NCI-H2227 (cell line): ENCODE measurements around the gene ATP1A3.

Source experiments
- DNase-seq: peaks from one replicate; lab custom pipeline; 2025; ENCODE audit not compliant: unreplicated experiment; lab: John Stamatoyannopoulos, UW

The ATP1A3 gene

DNA sequence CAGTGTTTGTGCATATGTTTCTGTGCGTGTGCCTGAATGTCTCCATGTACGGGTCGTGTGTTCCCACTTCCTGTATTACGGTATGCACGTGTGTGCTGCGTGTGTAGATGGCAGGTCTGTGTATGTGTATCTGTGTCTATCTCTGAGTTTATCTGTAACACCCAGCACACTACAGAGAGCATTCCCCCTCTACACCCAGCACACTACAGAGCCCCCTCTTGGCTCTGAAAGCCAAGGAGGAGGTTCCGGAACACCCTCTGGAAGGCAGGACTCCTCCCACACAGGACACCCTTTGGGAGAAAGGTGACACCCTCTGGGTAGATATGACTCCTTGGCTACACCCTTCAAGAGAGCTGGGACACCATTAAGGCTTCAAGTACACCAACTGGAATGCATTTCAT is 63.7 kb downstream of the ATP1A3 start:
- no peak for DNase-seq

DNA sequence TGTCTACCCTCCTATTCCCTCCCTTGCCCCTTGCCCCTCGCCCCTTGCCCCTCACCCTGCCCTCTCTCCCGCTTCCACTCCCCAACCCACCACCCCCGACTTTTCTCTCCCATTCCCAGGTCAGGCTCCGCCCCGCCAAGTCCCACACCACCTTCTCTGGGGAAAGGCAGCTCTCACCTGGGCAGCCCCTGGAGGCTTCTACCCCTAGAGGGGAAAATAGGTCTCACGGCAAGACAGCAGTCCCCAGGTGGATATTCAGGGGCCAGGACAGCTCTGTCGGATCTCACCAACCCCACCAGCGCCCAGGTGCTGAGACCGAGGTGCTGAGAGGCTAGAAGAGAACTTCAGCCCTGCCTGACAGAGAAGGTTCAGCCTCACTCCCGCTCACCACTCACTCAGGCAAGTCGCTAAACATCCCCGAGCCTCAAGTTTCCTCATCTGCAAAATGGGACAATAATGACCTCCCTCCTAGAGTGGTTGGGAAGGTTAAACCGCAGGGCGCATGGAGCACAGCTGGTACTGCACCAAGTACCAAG is 64.4 kb downstream of the ATP1A3 start:
- no peak for DNase-seq

DNA sequence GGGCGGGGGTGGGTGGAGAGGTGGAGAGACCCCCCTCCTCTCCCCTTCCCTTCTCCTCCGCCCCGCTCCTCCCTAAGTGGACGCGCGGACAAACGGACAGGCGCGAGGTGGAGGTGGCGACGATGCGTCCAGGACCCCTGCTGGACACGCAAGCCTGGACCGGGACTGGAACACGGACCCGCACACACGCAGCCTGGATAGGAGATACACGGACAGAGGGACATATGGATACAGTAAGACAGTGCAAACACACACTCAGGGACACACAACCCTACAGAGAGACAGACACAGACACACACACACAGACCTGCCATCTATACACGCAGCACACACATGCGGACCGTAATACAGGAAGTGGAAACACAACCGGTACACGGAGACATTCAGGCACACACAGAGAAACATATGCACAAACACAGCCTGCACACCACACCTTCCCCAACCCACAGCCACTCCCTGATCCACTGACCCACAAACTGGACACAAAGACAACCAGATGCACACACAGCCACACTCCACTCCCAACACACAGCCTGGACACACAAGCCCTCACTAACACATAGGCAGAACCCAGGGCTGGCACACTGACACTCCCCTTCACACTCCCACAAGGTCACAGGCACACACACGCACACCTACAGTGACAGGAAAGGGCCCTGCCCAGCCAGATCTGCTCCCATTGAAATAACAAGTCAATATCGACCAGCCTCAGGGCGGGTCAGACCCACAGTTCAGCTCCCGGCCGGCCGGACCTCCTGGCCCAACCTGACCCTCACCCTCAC is 65.1 kb downstream of the ATP1A3 start:
- DNase-seq, result peak; percentile 60

DNA sequence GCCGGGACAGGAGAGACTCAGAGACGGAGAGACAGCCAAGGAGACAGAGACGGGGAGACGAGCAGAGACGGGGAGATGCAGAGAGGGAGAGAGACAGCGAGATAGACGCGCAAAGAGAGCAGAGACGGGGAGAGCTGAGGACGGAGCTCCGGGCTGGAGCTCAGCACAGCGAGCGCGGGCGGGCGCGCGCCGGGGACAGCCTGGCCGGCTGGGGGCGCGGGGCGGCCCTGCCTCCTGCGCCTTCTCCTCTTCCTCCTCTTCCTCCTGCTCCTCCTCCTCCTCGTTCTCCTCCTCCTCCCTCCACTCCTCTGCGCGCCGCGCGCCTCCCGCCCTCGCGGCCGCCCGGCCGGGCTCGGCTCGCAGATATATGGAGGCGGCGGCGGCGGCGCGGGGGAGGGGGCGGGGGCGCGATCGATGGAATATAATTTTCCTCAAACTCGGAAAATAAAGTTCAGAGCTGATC is 65.8 kb downstream of the ATP1A3 start, which contains the start of gene ERFL:
Gene ERFL (minus strand): TSS at position 229 of the 463 bp plus-strand sequence. CDS start 15,530 bp downstream, outside the sequence.
- peak; percentile 73 for DNase-seq

DNA sequence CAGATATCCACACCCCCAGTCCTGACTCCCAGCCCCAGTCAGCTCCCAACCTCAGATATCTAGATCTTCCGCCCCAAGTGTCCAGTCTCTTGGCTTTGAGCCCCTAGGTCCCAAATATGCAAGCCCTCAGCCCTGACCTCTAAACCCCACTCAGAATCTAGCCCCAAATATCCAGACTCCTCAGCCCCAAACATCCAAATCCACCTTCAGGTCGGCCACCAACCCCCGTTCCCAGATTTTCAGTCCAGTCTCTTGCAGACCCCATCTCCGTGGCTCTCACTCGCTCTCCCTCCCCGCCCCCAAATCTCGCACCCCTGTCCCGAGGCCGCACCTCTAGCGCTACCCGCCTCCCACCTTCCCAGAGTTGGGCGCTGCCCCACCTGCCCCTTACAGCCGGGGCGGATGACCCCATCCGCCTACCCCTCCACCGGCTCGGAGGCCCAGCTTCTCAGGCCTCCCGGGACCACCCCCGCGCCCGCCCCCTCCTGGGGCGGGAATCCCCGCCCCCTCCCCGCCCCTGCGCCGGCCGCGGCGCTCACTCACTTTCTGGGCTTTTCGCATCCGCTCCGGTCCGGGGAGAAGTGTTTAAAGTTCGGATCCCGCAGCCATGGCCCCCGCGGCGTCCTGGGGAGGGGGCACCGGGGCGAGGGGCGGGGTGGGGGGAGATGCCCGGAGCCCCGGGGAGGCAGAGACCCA is 66.4 kb downstream of the ATP1A3 start:
- DNase-seq, result peak; percentile 65

DNA sequence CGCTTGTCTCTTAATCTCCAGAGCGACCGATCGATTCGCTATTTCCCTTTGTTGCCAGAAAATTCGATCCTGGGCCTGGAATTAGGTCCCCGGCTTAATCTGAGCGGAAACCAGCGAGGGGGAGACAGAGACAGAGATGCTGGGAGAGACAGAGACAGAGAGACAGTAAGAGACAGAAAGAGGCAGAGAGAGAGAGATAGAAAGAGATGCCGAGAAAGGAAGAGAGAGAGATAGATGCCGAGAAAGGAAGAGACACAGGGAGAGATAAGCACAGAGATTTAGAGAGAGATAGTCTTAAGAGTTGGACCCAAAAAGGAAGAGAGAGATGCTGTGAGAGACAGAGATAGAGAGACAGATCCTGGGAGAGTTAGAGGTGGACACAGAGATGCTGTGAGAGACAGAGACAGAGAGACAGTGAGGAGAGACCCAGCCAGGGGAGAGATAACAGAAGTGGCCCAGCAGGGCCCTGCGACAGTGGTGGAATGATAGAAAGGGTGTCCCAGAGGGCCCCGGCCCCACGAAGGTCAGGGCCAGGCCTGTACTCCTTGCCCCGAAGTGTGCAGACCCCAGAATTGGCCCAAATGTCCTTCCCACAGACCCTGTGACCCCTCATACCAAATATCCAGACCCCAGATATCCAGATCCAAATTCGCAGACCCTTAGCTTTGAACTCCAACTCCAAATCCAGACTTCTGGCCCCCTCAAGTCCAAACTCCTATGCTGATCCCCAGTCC is 67.1 kb downstream of the ATP1A3 start:
- no peak for DNase-seq

DNA sequence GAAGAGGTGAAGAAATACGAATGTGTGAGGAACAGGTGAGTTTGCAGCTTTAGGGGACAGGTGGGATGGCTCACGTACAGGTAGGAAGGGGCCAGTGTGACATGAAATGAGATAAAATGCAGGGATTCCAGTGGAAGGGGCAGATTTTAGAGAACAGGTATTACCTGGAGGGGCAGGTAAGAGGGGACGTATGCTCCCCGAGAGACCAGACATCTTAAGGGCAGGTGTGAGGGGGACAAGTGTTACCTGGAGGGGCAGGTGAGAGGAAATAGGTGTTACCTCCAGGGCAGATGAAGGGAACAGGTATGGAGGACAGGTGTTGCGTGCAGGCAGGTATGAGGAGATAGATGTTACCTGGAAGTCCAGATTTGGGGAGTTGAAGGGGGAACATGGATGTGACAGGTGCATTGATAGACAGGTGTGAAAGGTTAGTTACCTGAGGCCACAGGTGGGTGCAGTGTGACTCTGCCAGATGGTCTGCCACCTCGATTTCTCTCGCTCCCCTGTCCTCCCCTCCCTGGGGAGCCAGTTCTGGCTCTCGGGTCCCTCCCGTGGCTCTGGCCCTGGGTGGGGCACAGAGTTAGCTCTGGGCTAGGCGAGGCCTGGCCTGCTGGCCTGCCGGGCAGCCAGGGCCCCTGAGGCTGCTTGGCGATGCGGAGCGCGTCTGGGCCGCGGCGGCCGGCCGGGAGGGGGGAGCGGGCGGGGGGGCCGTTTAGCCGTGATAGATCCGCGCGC is 67.8 kb downstream of the ATP1A3 start:
- DNase-seq, result no peak

DNA sequence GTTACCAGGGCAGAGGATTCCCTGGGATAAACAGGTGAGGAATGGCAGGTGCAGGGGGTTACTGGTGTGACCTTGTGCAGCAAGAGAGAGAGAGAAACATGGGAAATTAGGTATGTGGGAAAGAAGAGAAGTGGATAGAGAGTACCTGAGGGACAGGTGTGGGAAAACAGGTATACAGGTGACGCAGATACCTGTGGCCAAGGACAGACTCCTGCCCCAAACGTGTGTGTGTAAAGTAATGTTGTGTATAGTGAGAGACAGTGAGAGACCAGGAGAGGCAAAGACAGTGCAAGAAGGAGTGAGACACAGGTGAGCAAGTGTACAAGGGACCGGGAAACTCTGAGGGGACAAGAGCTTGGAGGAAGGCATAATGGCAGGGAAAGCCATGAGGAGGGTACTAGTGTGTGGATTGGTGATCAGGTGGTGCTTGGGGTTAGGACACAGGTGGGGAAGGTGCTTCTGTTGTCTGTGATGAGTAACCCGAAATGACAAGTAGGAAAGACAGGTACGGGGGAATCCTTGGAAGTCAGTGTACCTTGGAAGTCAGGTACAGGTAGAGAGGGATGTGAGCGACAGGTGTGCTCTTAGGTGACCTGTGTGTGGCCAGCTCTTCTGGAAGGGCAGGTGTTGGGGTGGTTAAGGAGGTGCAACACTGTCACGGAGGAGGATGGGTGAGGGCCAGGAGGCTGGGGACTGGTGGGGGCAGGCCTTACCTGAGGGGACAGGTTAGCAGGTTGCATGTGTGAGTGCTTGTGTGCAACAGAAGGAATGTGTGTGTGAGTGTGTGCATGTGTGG is 68.6 kb downstream of the ATP1A3 start:
- DNase-seq, result no peak

DNA sequence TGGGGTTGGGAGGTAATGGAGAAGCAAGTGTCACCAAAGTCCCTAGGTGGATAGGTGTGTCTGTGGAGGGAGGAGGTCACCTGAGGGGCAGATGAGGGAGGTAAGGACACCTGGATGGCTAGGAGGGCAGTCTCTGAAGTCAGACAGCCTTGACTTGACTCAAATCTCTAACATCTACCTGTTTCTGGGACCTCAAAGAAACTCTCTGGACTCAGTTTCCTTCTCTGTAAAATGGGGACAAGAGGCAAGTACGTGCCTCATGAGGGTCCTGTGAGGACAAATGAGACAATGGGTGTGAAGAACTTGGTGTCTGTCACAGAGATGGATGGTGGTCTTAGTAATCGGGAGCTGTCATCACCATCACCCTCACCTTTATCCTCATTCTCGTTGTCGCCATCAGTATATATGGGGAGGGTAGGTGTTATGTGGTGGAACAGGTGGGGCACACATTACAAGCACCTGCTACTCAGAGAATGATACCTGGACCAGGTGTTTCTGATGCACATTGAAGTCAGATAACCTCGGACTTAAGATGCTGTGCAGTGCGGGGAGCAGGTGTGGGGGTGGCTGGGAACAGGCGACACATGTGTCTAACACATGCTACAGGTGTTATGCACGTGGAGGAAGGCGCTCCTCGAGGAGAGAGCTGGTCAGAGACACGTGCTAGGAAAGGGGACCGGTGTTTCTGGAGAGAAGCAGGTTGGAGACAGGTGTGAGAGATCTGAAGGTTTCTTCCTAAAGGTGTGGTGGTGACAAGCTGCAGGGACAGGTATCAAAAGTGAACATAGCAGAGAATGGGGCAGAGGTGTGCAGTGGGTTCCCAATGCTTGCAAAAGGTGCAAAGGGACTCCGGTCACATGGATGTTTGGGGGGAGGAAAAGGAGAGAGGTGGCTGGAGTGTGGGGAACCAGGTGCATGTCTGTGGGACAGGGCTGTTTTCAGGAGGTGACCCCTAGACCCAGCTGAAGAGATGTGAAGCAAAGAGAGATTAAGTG is 69.6 kb downstream of the ATP1A3 start:
- DNase-seq, result no peak

DNA sequence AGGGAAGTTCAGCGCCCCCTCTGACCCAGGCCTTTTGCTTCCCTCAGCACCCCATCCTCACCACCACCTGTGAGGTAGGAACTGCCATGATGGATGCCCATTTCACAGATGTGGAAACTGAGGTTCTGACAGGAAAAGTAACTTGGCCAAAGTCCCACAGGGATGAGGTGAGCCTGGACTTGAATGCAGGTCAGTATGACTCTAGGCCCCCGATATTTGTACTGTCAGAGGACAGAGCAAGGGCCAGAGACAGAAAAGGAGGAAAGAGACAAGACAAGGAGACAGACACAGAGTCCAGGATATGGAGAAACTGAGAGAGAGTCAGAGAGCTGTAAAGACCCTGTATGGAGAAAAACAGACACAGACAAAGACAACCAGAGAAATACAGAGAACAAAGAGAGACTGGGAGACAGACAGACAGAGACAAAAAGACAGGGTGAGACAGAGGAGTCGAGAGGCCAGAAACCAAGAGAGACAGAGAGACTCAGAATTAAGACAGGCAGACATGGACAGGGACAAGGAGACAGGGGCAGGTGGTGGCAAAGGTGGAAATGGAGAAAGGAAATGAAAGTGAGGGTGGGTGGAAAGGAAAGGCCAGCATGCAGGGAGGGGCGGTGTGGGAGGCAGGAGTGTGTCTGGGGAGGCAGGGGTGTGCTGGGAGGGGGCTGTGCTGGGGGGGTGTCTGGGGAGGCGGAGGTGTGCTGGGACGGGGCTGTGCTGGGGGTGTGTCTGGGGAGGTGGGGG is 70.8 kb downstream of the ATP1A3 start:
- DNase-seq, result no peak

DNA sequence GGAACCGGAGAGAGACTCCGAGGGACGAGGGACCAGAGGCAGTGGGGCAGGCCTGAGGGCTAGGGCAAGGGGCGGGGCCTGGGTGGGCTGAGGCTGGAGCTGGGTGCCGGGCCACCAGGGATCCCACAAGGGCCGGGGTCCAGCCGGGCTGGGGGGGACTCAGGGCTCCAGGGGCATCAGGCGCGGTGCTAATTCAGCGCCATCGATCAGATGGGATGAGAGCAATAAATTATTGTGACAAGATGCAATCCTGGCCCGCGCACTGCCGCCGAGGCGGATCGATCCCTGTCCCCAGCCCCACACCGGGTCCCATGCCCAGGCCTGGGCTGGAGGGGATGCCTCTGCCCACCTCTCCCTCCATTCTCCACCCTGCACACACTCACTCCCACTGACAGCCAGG is 71.4 kb downstream of the ATP1A3 start:
- no peak for DNase-seq

DNA sequence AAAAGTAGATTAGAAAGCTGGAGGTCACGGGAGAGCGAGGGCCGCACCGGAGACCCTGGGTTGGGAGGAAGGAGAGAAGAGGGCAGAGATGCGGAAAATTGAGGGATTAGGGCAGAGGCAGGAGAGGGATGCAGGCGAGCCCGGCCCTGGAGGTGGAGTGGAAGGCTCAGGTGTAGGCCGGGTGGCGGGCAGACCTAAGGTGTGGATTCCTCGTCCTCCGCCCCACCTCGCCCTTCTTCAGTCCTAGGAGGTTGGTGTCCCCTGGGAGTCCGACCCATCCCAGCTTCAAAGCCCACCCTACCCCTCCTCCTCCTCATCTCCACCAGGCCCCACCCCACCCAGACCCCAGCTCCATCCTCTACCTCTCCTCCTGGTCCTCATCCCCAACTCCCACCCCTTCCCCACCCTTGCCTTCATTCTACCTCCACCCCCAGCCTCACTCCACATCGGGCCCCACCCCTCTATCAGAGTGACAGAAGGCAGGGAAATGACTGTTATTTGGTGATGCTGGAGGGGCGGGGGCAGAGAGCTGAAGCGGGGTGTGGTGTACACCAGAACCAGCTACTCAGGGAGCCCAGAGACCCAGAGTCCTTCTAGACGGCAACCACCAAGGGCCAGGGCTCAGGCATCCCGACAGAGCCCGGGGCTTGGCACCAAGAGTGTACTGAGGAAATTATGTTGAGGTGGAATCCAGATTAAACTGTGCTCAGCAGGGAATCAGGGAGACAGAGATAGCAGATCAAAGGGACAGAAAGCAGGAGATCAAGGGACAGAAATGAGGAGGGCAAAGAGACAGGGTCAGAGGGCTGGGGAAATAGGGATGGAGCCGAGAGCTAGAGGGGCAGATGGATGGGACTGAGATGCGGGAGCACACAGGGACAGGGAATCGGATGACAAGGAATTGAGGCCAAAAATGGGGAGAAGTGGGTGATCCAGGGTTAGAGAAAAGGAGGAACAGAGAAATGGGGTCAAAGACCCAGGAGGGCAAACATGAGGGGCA is 72.2 kb downstream of the ATP1A3 start:
- DNase-seq, result no peak

DNA sequence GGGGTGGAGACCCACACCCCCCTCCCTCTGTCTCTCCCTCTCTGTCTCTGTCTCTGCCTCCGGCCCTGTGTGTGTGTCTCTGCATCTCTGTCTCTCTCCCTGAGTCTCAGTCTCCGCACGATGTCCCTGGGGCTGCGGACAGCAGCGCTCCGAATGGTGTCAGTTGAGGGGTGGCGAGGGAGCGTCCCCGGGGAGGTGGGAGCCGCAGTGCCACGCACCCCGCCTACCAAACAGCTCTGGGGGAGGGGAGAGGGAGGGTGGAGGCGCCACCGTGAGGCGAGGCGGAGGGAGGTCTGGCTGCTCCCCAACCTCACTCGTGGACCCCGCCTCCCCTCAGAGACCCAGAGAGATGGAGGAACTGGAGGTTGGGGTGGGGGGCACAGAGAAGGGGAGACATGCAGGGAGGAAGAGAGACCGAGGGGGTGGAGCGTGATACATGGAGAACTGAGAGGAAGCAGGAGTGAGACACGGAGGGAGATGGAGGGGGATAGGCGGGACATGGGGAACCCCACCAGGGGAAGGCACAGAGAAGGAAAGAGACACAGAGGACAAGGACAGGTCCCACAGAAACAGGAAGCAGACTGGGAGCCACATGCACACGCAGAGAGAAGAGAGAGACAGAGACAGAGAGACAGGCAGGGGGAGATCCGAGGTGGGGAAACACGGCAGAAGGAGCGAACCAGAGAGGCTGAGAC is 73.0 kb downstream of the ATP1A3 start:
- no peak for DNase-seq

DNA sequence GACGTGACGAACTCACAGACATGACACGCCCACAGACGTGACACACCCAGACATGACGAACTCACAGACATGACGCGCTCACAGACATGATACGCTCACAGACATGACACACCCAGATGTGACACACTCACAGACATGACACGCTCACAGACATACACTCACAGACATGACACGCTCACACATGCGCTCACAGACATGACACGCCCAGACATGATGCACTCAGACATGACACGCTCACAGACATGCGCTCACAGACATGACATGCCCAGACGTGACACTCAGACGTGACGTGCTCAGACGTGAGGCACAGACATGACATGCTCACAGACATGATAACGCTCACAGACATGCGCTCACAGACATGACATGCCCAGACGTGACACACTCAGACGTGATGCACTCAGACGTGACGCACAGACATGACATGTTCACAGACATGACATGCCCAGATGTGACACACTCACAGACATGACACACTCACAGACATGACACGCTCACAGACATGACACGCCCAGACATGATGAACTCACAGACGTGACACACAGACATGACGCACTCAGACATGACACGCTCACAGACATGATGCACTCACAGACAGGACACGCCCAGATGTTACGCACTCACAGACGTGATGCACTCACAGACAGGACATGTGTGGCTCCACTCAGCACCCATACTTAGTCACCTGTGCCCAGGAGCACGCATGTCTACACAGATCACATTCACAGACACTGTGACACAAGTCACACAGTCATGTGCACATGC is 73.9 kb downstream of the ATP1A3 start:
- DNase-seq, result no peak

DNA sequence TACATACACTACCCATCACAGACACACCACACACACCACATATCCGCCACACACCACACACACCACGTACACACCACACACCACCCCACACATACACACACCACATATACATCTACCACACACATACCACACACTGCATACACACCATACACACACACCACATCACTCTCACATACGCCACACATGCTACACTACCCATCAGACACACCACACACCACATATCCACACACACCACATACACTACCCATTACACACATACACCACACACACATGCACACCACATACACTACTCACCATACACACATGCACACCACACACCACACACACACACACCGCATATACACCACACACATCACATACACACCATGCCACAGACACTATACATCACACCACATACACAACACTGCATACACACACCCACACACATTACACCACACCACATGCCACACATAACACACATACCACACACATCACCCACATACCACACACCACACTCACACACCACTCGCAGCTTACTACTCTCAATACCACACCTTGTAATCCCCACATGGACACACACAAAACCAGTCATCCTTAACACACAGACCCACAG is 75.3 kb downstream of the ATP1A3 start:
- no peak for DNase-seq
